Measurements from ENCODE around the gene WIPF2. TPM values are rescaled to one million over a fixed set of nuclear protein-coding genes. Genes with fewer than 3 reads are reported as not detected.

The WIPF2 gene
- total and polyA plus RNA-seq, 2 donors (not counting 1 experiment from before 2014, with no cell fraction given): 7.7 to 48.4 TPM

GRCh38 chr17:40312893-40313667 lies 94.0 kb downstream of the WIPF2 start:
- H3K4me1 Mint-ChIP-seq: peaks cover 38% of the 10 kb centered on the region
- no peak overlapping the region for H3K27ac ChIP-seq (ENCODE audit: low read length in 2 of 2)
- no peaks in the 10 kb centered on the region for H3K9me3 Mint-ChIP-seq (ENCODE audit: insufficient read depth)
- peaks cover 64 to 79% of the 10 kb centered on the region in 2 donors for H3K4me1 ChIP-seq (ENCODE audit: control insufficient read depth in 2 of 2, insufficient read depth in 2 of 2, low read length in 2 of 2)
- H3K4me3 Mint-ChIP-seq: no peak overlapping the region
- ATAC-seq (ENCODE audit: low read depth) (no peak), DNase-seq (peak; percentile 9)
- TF ChIP-seq EZH2 (IDR thresholded peaks at IDR 0.05; ENCODE audit: borderline replicate concordance, insufficient read depth, low read depth, low read length, poor library complexity, severe bottlenecking) (no peak), CTCF (IDR thresholded peaks at IDR 0.05) (no peak)
- WGBS (ENCODE audit: insufficient coverage): 88% methylated on average over 2 of the region's 4 CpGs
- peaks cover 19% of the 10 kb centered on the region for H3K79me2 ChIP-seq (ENCODE audit: control insufficient read depth, insufficient read depth, low read length)
- ChIA-PET CTCF (interaction anchor here (1.3 to 30.5 kb wide), 3 partner anchors 10 to 45 kb away, joined by 5 to 871 read pairs (median 10); partner anchors contain the start of gene GJD3), POLR2A (no interaction called here)
- H3K4me2 ChIP-seq (replicated peaks; ENCODE audit: low read depth, low read length, poor library complexity, severe bottlenecking): no peak overlapping the region
- no peak overlapping the region for H2AFZ ChIP-seq (ENCODE audit: insufficient read depth, low read depth, low read length, poor library complexity, severe bottlenecking)
- no peaks in the 10 kb centered on the region for H3K36me3 ChIP-seq (replicated peaks in 1 of 2; ENCODE audit: control extremely low read depth in 1 of 2, control insufficient read depth in 1 of 2, extremely low read depth in 1 of 2, insufficient read depth in 2 of 2, low read length in 1 of 2)
- H4K20me1 ChIP-seq (ENCODE audit: control insufficient read depth, insufficient read depth, low read length, poor library complexity, severe bottlenecking): no peaks in the 10 kb centered on the region
- intact Hi-C loops (cut with micrococcal nuclease): no loop called here
- no peaks in the 10 kb centered on the region for H3K9me3 ChIP-seq (ENCODE audit: control extremely low read depth in 1 of 3, control insufficient read depth in 2 of 3, insufficient read depth in 1 of 3, low read length in 2 of 3)
- no peak overlapping the region for H3K9ac ChIP-seq (ENCODE audit: low read length)
- H3K27me3 Mint-ChIP-seq: no peaks in the 10 kb centered on the region
- H3K4me3 ChIP-seq (ENCODE audit: control extremely low read depth in 1 of 5, extremely low read depth in 1 of 5, insufficient read depth in 1 of 5, low read depth in 2 of 5, low read length in 4 of 5): no peak overlapping the region
- H3K27me3 ChIP-seq (replicated peaks in 1 of 4; ENCODE audit: control extremely low read depth in 1 of 4, control insufficient read depth in 3 of 4, insufficient read depth in 4 of 4, low read length in 3 of 4): no peaks in the 10 kb centered on the region
- no peak overlapping the region for H3K27ac Mint-ChIP-seq
